Measurements from ENCODE around the gene IPO8.
"Not testable (repeated sequence)": the region's sequence is repeated elsewhere in the genome, so short reads cannot be mapped to it uniquely, and the experiment has no call there.

IPO8 gene

DNA sequence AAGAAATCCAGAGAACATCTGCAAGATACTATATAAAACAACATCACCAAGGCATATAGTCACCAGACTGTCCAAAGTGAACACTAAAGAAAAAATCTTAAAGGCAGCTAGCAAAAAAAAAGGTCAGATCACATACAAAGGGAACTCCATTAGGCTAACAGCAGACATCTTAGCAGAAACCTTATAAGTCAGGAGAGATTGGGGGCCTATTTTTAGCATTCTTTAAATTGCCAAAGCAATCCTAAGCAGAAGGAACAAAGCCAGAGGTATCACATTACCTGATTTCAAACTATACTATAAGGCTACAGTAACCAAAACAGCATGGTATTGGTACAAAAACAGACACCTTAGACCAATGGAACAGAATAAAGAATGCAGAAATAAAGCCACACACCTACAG lies 92.5 kb downstream of the IPO8 start:
- no peak for DNase-seq

DNA sequence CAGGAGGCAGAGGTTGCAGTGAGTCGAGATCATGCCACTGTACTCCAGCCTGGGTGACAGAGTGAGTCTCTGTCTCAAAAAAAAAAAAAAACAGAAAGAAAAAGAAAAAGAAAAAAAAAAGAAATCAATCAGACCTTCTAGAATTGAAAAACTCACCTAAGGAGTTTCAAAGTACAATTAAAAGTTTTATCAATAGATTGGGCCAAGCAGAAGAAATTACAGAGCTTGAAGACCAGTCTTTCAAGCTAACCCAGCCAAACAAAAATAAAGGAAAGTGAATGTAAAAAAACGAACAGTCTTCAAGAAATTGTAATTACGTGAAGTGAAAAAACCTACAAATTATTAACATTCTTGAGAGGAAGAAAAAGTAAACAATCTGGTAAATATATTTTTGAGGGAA lies 93.0 kb downstream of the IPO8 start:
- no peak for DNase-seq

DNA sequence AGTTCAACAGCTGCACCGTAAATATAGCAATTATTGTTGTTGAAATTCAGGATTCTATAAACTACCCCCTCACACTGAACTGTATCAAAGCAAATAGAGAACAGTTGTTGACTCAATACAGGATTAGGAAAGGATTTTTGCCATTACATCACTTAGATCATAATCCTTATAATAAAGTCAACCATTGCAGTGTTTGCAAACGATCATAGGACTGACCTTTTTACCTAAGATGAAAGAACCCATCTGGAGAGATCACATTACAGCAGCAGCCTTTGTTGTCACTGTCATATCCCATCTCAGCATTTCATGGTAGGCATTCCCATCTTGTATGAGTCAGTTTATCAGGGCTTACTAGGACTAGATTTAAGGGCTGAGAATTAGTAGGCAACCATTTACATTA lies 96.1 kb downstream of the IPO8 start:
- DNase-seq, result no peak

DNA sequence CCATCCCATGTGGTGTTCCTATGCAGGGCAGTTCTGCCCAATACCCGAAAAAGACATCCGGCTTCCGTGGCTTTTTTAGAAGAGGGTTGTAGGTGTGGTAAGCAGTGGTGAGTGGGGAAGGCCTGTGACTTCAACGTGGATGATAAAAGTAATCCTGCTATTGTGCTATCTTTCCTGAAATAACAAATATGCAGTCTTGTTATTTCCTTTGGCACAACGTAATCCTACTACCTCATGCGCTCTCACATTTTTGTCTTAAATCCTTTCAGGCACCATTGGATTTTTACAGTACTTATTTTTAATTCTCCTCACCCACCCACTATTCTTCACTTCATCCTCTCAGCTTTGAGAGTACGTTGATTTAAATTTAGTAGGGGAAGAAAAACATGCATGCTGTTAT lies 96.8 kb downstream of the IPO8 start:
- no peak for DNase-seq

DNA sequence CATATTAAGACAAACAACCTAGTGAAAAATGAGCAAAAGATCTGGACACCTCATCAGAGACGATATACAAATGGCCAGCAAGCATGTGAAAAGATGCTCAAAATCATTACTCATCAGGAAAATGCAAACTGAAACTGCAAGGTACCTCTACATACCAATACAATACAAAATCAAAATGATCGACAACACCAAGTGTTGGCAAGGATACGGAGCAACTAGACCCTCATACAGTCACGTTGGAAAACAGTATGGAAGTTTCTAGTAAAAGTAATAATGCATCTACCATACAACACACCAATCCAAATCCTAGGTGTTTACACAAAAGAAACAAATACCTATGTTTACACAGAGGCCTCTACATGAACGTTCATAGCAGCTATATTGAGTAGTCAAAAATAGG lies 99.9 kb downstream of the IPO8 start:
- no peak for DNase-seq

DNA sequence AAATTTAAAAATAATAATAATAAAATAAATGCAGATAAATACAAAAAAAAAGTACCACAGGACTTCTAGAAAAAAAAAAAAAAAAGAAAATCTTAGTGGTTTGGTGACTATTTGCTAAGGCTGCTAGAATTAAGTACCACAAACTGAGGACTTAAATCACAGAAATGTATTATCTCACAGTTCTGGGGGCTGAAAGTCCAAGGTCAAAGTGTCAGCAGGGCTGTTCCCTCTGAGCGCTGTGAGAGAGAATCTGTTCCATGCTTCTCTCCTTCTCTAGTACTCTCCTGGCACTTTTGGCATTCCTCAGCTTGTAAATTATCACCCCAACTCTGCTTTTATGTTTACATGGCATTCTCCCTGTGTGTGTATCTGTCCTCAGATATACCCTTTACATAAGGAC lies 101.2 kb downstream of the IPO8 start:
- DNase-seq, result no peak

DNA sequence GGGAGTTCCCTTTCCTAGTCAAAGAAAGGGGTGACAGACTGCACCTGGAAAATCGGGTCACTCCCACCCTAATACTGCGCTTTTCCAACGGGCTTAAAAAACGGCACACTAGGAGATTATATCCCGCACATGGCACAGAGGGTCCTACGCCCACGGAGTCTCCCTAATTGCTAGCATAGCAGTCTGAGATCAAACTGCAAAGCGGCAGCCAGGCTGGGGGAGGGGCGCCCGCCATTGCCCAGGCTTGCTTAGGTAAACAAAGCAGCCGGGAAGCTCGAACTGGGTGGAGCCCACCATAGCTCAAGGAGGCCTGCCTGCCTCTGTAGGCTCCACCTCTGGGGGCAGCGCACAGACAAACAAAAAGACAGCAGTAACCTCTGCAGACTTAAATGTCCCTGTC lies 107.1 kb downstream of the IPO8 start:
- not testable (repeated sequence) for DNase-seq

DNA sequence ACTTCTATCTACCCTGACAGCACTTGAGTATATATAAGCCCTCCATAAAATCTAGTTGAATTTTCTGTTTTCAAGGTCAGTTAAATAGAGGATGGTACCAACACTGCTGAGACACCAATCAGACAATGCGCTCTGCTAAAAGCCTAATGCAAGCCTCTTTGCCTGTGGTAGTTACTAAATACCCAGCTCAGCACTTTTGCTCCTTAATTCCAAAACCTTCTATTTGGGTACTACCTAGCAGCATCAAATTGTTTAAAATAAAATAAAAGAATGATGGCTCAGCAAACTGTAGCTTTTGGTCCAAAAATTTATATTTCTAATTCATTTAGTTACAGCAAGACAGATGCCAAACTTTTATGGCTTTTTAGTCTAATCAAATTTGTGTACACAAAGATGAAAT lies 107.9 kb downstream of the IPO8 start:
- no peak for DNase-seq

DNA sequence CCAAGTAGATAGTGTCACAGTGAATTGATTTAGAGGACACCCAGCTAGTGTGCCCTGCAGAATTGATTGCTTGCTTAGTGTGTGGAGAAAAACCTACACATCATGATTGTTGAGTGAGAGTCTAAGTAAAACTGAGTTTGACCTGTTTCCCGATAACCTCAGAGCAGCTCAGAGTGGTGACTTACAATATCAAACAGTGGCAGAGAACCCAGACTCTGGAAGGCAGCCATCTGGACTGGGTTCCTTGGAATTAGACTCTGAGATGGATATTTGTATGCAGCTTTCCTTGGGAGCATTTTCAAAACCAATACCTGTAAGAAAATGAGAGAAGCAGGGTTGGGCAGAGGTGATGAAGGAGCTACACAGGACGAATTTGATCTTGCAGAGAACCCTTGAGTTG lies 109.8 kb downstream of the IPO8 start:
- no peak for DNase-seq

DNA sequence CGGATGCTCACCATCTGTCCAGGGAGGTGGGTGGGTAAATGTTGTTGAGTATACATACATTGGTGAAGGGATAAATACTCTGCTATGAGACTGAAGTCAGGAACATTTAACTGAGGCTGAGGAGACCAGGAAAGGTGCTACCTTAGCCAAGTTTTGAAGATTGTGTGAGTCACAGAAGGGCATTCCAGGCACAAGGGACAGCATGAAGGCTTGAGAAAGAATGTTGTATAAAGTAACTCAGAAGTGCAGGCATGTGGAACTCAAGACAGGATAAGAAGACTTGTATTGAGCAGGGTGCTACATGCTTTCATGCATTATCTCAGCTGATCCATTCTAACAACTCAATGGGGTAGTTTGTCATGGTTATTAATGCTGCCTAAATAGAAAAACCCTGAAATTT lies 112.7 kb downstream of the IPO8 start:
- DNase-seq, result no peak

DNA sequence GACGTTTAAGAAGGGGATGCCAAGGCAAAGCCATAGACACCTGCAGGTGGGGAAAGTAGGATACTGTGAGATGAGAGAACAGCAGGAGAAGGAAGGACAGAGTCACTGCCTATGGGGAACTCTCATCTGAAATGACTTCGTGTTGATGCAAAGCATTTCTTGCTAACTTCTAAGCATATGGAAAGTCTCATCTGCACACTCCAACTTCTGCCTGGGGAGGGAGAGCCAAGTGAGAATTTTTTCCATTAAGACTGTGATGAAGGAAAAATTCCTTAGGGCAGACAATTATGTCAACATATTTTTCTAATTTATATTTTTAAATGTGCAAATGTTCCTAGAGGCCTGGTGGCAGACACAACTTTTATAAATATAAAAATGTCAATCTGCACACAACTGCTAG lies 115.3 kb downstream of the IPO8 start:
- DNase-seq, result no peak
